Lower leg skin (tissue), 3 donors: Measurements from ENCODE around the gene SLC16A3.

Experiments used
- CTCF ChIP-seq, 3 donors: fragments of 450-650 bp; IDR thresholded peaks; one replicate each; pipeline ENCODE4 v1.5.1; 2016; ENCODE audit warnings: antibody characterized with exemption in 3 of 3, mild to moderate bottlenecking in 3 of 3, moderate library complexity in 2 of 3
- POLR2A ChIP-seq, 2 donors: fragments of 450-650 bp; IDR thresholded peaks; one replicate each; pipeline ENCODE4 v1.6.1; 2016 to 2017; ENCODE audit warnings: antibody characterized with exemption in 2 of 2, mild to moderate bottlenecking in 1 of 2, moderate library complexity in 1 of 2

DNA sequence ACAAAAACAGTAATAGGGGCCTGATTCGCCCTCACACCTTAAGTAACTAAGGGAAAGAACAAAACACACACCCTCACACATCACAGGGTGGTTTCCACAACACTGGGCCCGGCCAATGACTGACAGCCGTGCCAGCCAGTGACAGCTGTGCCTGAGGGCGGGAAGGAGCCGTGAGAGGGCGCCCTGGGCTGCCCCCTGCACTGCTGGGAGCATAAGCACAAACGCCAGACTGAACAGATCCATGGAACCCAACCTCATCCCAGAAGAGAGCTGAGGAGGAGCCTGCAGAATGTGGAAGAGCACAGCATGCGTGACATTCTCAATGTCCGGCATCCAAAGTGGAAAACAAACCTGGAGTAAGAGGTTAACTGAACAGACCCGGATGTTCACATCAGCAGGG, 28.6 kb downstream of the SLC16A3 start:
- no peak for TF ChIP-seq CTCF (IDR thresholded peaks at IDR 0.05)
- no peak for TF ChIP-seq POLR2A (IDR thresholded peaks at IDR 0.05)
